Lung microvascular endothelial cell (primary cell): Measurements from ENCODE around the gene ARHGAP9. TPM values are rescaled to one million over a fixed set of nuclear protein-coding genes. Genes with fewer than 3 reads are reported as not detected.

ENCODE experiments used
- DNase-seq, 2 donors: peaks; one replicate each; pipeline versions ENCODE4 v3.0.0 to v3.0.0-alpha.2; 2010; ENCODE audit warnings: low read depth in 2 of 2
- total RNA-seq: library from RNA; depleted of rRNA; stranded (reverse); fragments of >200 nt; gene quantifications from 2 replicates; pipeline ENCODE4 v1.2.1, GENCODE V29; 2014

Gene ARHGAP9
- total RNA-seq, 1 donor from 2014 or later, result not detected

GRCh38 chr12:57473886-57474285, 5.8 kb downstream of the ARHGAP9 start:
- DNase-seq, result no peak

- DNase-seq, result no peak
Measured at GRCh38 chr12:57473392-57473791, 6.3 kb downstream of the ARHGAP9 start.

- DNase-seq, result no peak
Measured at GRCh38 chr12:57472391-57472790, 7.3 kb downstream of the ARHGAP9 start.

GRCh38 chr12:57471661-57472060, 8.0 kb downstream of the ARHGAP9 start:
- DNase-seq, result no peak

GRCh38 chr12:57470970-57471656, 8.6 kb downstream of the ARHGAP9 start:
- no peak for DNase-seq

GRCh38 chr12:57470286-57470969, 9.2 kb downstream of the ARHGAP9 start:
- DNase-seq, result no peak

GRCh38 chr12:57469296-57470164, 10.1 kb downstream of the ARHGAP9 start:
- no peak for DNase-seq

GRCh38 chr12:57467915-57468314, 11.8 kb downstream of the ARHGAP9 start:
- no peak for DNase-seq

- no peak for DNase-seq
Measured at GRCh38 chr12:57467212-57467874, 12.3 kb downstream of the ARHGAP9 start.

GRCh38 chr12:57465747-57466505, 13.7 kb downstream of the ARHGAP9 start:
- no peak for DNase-seq

GRCh38 chr12:57465030-57465746, 14.5 kb downstream of the ARHGAP9 start:
- DNase-seq, result no peak

- DNase-seq, result no peak
Measured at GRCh38 chr12:57464569-57464968, 15.1 kb downstream of the ARHGAP9 start.

GRCh38 chr12:57462912-57463253, 16.8 kb downstream of the ARHGAP9 start:
- DNase-seq, result no peak

- DNase-seq, result peak; percentile 86
Measured at GRCh38 chr12:57462251-57462911, 17.3 kb downstream of the ARHGAP9 start.

GRCh38 chr12:57461917-57462250, 17.8 kb downstream of the ARHGAP9 start:
- DNase-seq, result no peak

- DNase-seq, result peak in 1 of 2 donors; percentile 46
Measured at GRCh38 chr12:57461276-57461916, 18.3 kb downstream of the ARHGAP9 start.

GRCh38 chr12:57460841-57461275, 18.8 kb downstream of the ARHGAP9 start:
- no peak for DNase-seq

GRCh38 chr12:57460468-57460784, 19.2 kb downstream of the ARHGAP9 start:
- no peak for DNase-seq

- DNase-seq, result no peak
Measured at GRCh38 chr12:57459750-57460467, 19.8 kb downstream of the ARHGAP9 start, which contains the start of gene GLI1. GLI1 (plus strand) TSS chr12:57459785; CDS start chr12:57463692, 3,907 bp downstream.
